HG03378 (cell line): ENCODE measurements around the gene NUDT15.
"Not testable (repeated sequence)": the region's sequence is repeated elsewhere in the genome, so short reads cannot be mapped to it uniquely, and the experiment has no call there.

Experiments used
- ATAC-seq: cut with Tn5 transposase; IDR thresholded peaks from one replicate; pipeline ENCODE4 v1.9.1; 2021; ENCODE audit warnings: mild to moderate bottlenecking, moderate library complexity; ENCODE audit not compliant: unreplicated experiment

The NUDT15 gene

GRCh38 chr13:48042894-48043293 is 5.4 kb downstream of the NUDT15 start:
- no peak for ATAC-seq

- ATAC-seq: no peak
Measured at GRCh38 chr13:48043789-48044503, 6.4 kb downstream of the NUDT15 start.

- ATAC-seq: no peak
Measured at GRCh38 chr13:48050550-48050949, 13.0 kb downstream of the NUDT15 start.

- ATAC-seq: no peak
Measured at GRCh38 chr13:48054601-48055000, 17.1 kb downstream of the NUDT15 start.

- ATAC-seq: no peak
Measured at GRCh38 chr13:48055712-48056111, 18.2 kb downstream of the NUDT15 start.

- not testable (repeated sequence) for ATAC-seq
Measured at GRCh38 chr13:48058536-48058935, 21.0 kb downstream of the NUDT15 start.

- not testable (repeated sequence) for ATAC-seq
Measured at GRCh38 chr13:48059951-48060350, 22.4 kb downstream of the NUDT15 start.

- ATAC-seq: peak; percentile 67
Measured at GRCh38 chr13:48066310-48066989, 28.9 kb downstream of the NUDT15 start.

- ATAC-seq: no peak
Measured at GRCh38 chr13:48068036-48068435, 30.5 kb downstream of the NUDT15 start.

GRCh38 chr13:48068952-48069351 is 31.4 kb downstream of the NUDT15 start:
- ATAC-seq: no peak

GRCh38 chr13:48069573-48069972 is 32.0 kb downstream of the NUDT15 start:
- ATAC-seq: no peak

- ATAC-seq: no peak
Measured at GRCh38 chr13:48070942-48071341, 33.4 kb downstream of the NUDT15 start.

- ATAC-seq: no peak
Measured at GRCh38 chr13:48072304-48072703, 34.8 kb downstream of the NUDT15 start.

- ATAC-seq: no peak
Measured at GRCh38 chr13:48072787-48073186, 35.3 kb downstream of the NUDT15 start.

- ATAC-seq: no peak
Measured at GRCh38 chr13:48074006-48074405, 36.5 kb downstream of the NUDT15 start.

- peak; percentile 99 for ATAC-seq
Measured at GRCh38 chr13:48078251-48078656, 40.7 kb downstream of the NUDT15 start.

GRCh38 chr13:48081739-48082138 is 44.2 kb downstream of the NUDT15 start:
- no peak for ATAC-seq

GRCh38 chr13:48086272-48086671 is 48.7 kb downstream of the NUDT15 start:
- ATAC-seq: no peak

GRCh38 chr13:48093588-48093987 is 56.1 kb downstream of the NUDT15 start:
- no peak for ATAC-seq

- ATAC-seq: no peak
Measured at GRCh38 chr13:48094404-48094780, 56.9 kb downstream of the NUDT15 start.

GRCh38 chr13:48094781-48095502 is 57.4 kb downstream of the NUDT15 start, which contains the start of gene MED4:
TSS of gene MED4 (minus strand) at chr13:48095104. CDS start at chr13:48095078, 26 bp downstream.
- ATAC-seq: peak; percentile 88

- ATAC-seq: no peak
Measured at GRCh38 chr13:48096670-48097069, 59.1 kb downstream of the NUDT15 start.
